ENCODE results near the gene PAX3.

- TF ChIP-seq, protein P1, sequence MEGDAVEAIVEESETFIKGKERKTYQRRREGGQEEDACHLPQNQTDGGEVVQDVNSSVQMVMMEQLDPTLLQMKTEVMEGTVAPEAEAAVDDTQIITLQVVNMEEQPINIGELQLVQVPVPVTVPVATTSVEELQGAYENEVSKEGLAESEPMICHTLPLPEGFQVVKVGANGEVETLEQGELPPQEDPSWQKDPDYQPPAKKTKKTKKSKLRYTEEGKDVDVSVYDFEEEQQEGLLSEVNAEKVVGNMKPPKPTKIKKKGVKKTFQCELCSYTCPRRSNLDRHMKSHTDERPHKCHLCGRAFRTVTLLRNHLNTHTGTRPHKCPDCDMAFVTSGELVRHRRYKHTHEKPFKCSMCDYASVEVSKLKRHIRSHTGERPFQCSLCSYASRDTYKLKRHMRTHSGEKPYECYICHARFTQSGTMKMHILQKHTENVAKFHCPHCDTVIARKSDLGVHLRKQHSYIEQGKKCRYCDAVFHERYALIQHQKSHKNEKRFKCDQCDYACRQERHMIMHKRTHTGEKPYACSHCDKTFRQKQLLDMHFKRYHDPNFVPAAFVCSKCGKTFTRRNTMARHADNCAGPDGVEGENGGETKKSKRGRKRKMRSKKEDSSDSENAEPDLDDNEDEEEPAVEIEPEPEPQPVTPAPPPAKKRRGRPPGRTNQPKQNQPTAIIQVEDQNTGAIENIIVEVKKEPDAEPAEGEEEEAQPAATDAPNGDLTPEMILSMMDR (IDR thresholded peaks at IDR 0.05): no peak
- TF ChIP-seq POLR2A (IDR thresholded peaks at IDR 0.05): no peak
Observed at GRCh38 chr2:222298311-222299150, at the start of gene PAX3.
